Stromal cell of bone marrow (primary cell): ENCODE data around the gene GUSB.

ENCODE experiments used
- DNase-seq: peaks from one replicate; pipeline ENCODE4 v3.0.0-alpha.2; 2012; ENCODE audit warnings: low read depth

The GUSB gene

DNA sequence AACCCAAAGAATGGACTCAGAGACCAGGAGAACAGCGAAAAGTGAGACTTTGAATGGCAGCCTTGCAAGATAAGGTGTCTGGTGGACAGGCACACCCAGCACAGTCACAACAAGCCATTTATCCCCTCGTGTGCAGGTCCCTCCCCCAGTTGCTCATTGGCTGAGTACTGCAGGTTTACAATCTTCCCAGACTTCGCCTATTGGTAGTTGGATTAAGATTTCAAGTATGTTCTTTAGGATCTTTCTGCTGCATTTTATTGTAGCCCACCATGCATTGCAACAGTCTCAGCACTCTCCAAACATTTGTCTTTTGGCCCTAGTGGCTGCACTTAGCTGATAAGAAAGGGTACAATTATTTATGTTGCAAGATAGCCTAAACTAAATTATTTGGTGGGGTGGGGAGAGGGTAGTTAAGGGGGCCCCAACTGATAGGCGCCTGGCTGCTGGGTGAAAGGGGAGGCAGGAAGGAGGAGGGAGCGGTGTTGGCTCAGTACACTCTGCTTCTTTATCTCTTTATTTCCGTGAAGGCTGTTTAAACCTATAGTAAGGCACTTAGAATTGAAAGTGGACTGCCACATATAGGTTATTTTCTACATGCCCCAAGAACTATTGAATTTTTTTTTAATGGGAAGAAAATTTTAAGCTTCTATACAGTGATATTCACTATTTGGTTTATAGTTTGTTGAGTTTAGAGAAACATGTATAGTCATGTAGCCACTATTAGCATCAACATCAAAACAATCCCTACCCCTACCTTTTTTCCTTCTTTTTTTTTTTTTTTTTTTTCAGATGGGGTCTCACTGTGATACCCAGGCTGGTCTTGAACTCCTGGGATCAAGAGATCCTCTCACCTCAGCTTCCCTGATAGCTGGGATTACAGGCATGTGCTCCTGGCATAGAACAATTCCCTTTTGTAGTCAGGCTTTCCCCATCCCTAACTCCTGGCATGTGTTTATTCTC, 54.2 kb downstream of the GUSB start:
- no peak for DNase-seq

DNA sequence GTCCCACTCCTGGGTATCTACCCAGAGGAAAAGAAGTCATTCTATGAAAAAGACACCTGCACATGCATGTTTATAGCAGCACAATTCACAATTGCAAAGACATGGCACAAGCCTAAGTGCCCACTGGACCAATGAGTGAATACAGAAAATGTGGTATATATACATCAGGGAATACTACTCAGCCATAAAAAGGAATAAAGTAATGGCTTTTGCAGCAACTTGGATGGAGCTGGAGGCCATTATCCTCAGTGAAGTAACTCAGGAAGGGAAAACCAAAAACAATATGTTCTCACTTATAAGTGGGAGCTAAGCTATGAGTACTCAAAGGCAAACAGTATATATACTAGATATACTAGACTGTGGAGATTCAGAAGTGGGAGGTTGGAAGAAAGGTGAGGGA, 55.4 kb downstream of the GUSB start:
- no peak for DNase-seq

DNA sequence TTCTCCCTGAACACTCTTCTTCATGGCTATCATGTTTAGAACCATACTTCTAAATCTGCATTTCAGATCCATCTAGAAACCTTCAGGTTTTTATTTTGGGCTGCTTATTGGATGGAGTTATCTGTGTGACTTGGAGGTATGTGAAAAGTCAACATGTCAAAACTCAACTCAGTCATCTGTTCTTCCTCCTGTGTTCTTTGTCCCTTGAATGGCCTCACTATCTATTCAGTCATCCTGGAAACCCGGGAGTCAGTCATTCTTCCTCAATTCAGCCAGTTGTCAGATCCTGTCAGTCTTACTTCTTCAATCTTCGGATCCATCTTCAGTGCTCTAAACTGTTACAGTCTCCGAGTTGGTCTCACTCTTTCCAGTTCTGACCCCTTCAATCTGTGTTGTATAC, 57.0 kb downstream of the GUSB start:
- DNase-seq, result no peak

DNA sequence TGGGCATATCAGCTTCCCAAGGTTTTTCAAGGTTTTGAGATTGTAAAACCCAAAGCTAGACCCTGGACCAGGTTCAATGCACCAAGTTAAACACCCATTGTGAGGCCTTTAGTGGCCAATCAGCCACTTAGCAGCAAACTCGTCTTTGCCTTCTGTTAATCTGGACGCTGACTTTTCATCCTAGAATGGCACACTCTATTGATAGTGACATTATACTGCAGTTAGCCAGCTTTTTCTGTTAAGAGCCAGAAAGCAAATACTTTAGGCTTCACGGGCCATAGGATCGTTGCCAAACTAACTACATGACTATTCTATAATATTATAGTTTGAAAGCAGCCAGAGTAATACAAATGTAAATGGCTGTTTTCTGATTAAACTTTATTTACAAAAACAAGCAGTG, 57.8 kb downstream of the GUSB start:
- DNase-seq, result no peak

DNA sequence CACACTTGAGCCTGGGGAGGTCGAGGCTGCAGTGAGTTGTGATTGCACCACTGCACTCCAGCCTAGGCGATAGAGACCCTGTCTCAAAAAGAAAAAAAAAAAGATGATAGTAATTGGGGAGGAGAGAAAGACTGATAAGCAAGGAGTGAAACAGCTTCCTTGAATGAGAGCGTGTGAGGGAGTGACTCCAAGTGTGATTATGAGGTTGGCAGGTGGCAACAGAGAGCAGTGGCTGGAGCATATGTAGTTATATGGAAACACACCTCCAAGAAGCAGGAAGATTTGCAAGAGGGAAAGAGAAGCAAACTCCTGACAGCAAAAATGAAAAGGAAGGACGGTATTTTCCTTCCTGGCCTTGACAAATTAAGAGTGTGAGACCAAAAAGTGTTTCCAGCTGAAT, 58.7 kb downstream of the GUSB start:
- DNase-seq, result no peak

DNA sequence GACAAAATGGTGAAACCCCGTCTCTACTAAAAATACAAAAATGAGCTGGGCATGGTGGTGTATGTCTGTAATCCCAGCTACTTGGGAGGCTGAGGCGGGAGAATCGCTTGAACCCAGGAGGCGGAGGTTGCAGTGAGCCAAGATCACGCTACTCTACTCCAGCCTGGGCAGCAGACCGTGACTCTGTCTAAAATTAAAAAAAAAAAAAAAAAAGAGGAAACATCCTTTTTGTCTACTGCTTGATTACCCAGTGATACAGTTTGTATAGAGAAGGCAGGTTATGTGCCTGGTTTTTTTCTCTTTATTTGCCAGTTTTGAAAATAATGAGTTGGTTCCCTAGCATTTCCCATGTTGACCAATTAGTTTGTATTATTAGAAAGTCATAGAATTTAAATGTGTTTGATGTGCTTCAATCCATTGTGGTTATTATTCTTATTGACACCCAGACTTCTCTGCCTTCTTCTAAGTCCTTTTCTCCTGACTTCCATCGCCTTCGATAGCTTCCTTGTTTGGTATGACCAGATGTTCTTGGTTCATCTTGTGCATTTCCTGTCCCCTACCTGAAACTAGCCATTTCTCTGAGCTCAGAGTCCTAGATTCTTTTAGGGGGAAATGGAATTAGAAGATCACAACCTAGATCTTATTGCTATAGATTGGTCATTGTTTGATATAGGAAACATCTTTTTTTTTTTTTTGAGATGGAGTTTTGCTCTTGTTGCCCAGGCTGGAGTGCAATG, 65.9 kb downstream of the GUSB start:
- no peak for DNase-seq

DNA sequence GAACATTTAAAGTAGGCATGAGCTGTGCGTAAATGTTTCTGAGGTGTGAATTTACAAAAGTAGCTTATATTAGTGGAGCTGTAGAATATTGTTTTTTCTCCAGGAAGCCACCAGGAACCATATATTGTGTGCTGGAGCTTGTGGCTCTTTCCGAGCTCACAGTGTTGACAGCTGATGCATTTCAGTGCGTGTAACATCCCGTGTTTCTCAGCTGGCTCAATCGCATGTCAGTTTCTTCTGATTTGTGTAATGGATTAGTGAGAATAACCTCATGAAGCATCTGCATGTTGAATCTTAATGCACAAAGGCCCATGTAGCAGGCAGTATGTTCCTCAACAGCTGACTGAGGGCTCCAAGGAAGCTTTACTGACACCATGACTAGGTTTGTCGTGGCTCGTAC, 69.8 kb downstream of the GUSB start:
- no peak for DNase-seq
